ENCODE measurements around the gene RBM20.

GRCh38 chr10:110612629-110613028, 31.5 kb upstream of the RBM20 start:
- TF ChIP-seq, protein P1, sequence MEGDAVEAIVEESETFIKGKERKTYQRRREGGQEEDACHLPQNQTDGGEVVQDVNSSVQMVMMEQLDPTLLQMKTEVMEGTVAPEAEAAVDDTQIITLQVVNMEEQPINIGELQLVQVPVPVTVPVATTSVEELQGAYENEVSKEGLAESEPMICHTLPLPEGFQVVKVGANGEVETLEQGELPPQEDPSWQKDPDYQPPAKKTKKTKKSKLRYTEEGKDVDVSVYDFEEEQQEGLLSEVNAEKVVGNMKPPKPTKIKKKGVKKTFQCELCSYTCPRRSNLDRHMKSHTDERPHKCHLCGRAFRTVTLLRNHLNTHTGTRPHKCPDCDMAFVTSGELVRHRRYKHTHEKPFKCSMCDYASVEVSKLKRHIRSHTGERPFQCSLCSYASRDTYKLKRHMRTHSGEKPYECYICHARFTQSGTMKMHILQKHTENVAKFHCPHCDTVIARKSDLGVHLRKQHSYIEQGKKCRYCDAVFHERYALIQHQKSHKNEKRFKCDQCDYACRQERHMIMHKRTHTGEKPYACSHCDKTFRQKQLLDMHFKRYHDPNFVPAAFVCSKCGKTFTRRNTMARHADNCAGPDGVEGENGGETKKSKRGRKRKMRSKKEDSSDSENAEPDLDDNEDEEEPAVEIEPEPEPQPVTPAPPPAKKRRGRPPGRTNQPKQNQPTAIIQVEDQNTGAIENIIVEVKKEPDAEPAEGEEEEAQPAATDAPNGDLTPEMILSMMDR (conservative IDR thresholded peaks at IDR 0.05; ENCODE audit: low read depth in 2 of 2): no peak
- TF ChIP-seq EZH2 (IDR thresholded peaks at IDR 0.05; ENCODE audit: low read depth, unreplicated experiment) (no peak), JUNB (IDR thresholded peaks at IDR 0.05; ENCODE audit: unreplicated experiment) (no peak), STAT1 (IDR thresholded peaks at IDR 0.05; ENCODE audit: unreplicated experiment) (no peak)
- TF ChIP-seq, protein P2, sequence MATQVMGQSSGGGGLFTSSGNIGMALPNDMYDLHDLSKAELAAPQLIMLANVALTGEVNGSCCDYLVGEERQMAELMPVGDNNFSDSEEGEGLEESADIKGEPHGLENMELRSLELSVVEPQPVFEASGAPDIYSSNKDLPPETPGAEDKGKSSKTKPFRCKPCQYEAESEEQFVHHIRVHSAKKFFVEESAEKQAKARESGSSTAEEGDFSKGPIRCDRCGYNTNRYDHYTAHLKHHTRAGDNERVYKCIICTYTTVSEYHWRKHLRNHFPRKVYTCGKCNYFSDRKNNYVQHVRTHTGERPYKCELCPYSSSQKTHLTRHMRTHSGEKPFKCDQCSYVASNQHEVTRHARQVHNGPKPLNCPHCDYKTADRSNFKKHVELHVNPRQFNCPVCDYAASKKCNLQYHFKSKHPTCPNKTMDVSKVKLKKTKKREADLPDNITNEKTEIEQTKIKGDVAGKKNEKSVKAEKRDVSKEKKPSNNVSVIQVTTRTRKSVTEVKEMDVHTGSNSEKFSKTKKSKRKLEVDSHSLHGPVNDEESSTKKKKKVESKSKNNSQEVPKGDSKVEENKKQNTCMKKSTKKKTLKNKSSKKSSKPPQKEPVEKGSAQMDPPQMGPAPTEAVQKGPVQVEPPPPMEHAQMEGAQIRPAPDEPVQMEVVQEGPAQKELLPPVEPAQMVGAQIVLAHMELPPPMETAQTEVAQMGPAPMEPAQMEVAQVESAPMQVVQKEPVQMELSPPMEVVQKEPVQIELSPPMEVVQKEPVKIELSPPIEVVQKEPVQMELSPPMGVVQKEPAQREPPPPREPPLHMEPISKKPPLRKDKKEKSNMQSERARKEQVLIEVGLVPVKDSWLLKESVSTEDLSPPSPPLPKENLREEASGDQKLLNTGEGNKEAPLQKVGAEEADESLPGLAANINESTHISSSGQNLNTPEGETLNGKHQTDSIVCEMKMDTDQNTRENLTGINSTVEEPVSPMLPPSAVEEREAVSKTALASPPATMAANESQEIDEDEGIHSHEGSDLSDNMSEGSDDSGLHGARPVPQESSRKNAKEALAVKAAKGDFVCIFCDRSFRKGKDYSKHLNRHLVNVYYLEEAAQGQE (IDR thresholded peaks at IDR 0.05; ENCODE audit: unreplicated experiment): no peak

Measured in GM23338 (cell line).